ENCODE results near the gene VPREB3. TPM values are rescaled to one million over a fixed set of nuclear protein-coding genes. Genes with fewer than 3 reads are reported as not detected.

The VPREB3 gene
- total and polyA plus RNA-seq, 2 donors from 2014 or later: 1.0 to 1.3 TPM

DNA sequence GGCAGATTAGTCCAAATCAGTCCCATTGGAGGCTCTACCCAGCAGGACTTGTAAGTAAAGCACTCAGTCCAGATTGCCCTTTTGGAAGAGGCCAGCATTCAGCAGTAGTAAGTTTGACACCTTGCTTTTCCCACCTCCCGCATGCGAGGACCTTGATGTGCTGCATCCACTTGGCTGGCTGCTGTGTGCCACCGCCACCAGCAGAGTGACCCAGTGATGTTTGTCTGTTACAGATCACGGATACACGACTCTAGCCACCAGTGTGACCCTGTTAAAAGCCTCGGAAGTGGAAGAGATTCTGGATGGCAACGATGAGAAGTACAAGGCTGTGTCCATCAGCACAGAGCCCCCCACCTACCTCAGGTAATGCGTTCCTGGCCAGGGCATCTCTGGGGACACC lies 39.1 kb upstream of the VPREB3 start:
- peak in 1 of 5 donors; percentile 43 for DNase-seq
- Histone ChIP-seq H3K4me3 (ENCODE audit: low read length in 3 of 3) (no peak overlapping the region), H3K9ac (ENCODE audit: low read length in 3 of 3) (no peak overlapping the region), H3K4me1 (ENCODE audit: control insufficient read depth in 2 of 3, insufficient read depth in 2 of 3, low read depth in 1 of 3, low read length in 3 of 3) (peaks cover 0 to 7% (median 5%) of the 10 kb centered on the region in 3 donors), H3K36me3 (ENCODE audit: control insufficient read depth in 2 of 3, insufficient read depth in 3 of 3, low read length in 3 of 3) (peaks cover 0 to 16% (median 11%) of the 10 kb centered on the region in 3 donors), H3K27ac (ENCODE audit: low read depth in 2 of 2, low read length in 2 of 2) (no peak overlapping the region), H3K9me3 (ENCODE audit: control insufficient read depth in 2 of 3, insufficient read depth in 1 of 3, low read length in 3 of 3) (no peaks in the 10 kb centered on the region), H3K27me3 (ENCODE audit: control insufficient read depth, insufficient read depth, low read length) (no peaks in the 10 kb centered on the region)
- TF ChIP-seq, protein P1, sequence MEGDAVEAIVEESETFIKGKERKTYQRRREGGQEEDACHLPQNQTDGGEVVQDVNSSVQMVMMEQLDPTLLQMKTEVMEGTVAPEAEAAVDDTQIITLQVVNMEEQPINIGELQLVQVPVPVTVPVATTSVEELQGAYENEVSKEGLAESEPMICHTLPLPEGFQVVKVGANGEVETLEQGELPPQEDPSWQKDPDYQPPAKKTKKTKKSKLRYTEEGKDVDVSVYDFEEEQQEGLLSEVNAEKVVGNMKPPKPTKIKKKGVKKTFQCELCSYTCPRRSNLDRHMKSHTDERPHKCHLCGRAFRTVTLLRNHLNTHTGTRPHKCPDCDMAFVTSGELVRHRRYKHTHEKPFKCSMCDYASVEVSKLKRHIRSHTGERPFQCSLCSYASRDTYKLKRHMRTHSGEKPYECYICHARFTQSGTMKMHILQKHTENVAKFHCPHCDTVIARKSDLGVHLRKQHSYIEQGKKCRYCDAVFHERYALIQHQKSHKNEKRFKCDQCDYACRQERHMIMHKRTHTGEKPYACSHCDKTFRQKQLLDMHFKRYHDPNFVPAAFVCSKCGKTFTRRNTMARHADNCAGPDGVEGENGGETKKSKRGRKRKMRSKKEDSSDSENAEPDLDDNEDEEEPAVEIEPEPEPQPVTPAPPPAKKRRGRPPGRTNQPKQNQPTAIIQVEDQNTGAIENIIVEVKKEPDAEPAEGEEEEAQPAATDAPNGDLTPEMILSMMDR (IDR thresholded peaks at IDR 0.05; ENCODE audit: borderline replicate concordance, extremely low read depth, insufficient read depth): no peak
- intact Hi-C loops (cut with DNase I): no loop called here
- no peak for FAIRE-seq

DNA sequence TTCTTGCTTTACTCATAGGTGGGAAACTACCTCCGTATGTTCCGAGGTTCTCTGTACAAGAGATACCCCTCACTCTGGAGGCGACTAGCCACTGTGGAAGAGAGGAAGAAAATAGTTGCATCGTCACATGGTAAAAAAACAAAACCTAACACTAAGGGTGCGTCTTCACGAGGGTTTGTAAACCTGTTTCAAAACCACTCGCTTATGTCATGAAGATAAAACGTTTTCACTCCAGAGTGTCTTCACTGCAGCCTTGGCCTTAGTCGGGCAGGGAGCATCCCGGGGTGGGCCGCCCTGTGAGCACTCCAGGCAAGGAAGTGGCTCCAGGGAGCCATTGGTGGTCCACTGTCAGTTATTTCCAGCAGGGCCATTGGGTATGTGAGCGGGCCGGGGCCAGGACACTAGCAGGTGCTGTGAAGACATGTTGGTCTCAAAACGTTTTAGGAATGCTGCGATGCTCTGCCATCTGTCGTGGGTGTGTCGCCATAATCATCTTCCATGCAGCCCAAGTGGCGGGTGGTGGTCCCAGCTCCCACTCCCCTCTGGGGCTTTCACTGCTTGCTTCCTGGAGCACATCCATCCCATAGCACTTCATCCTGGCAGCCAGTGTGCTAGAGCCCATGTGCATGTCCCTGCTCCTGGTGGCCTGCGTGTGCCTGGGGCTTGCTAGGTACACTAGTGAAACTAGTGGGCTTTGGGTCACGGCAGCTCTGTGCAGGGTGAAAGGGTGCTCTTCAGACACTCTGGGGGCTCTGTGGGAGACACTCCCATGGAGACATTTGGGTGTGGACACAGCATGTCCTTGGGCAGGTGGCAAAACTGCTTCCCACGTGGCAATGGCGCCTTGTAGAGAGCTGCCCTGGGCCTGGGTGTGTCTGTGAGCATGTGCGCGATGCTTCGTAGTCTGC lies 37.8 kb upstream of the VPREB3 start:
- no peak for FAIRE-seq

DNA sequence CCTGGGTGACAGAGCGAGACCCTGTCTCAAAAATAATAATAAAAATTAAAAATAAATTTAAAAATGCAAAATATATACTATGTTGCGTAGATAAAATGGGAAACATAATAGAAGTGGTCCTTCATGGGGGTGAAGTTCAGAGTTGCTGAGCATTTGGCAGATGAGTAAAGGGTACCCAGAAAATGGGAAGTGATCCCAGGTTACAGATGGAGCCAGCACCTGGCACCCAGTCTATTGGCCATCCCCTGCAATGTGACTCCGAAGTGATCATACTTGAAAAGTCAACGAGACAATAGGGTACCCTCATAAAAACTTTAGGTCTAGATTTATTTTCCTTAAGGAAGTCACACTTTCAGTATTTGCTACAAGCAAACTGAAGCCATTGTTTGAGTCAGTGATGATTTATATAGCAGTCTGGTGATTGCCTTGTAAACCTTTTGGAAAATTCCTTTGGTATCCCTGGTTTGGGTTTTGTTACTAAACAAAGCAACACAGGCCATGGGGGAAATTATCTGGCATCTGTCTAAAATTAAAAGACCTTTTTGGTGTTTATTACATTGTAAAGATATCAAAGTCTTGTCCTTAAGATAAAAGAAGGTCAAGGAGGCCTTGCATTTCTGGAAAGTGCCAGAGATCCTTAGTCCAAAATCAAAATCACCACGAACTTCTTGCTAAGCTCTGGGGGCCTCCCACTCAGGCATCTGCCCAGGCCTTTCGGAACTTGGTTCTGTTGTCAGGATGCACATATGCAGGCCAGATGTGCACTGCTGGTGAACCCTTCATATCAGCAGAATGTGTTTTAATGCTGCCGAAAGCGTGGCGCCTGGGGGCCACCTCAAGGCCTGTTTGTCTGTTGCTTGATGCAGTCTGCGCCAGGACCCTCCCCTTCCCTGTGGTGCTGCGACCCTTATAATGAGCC lies 36.9 kb upstream of the VPREB3 start:
- Histone ChIP-seq H3K27ac (ENCODE audit: low read depth in 2 of 2, low read length in 2 of 2) (no peak overlapping the region), H3K27me3 (ENCODE audit: control insufficient read depth, insufficient read depth, low read length) (no peaks in the 10 kb centered on the region), H3K4me1 (ENCODE audit: control insufficient read depth in 2 of 3, insufficient read depth in 2 of 3, low read depth in 1 of 3, low read length in 3 of 3) (peaks cover 0 to 18% (median 10%) of the 10 kb centered on the region in 3 donors), H3K9me3 (ENCODE audit: control insufficient read depth in 2 of 3, insufficient read depth in 1 of 3, low read length in 3 of 3) (no peaks in the 10 kb centered on the region), H3K9ac (ENCODE audit: low read length in 3 of 3) (no peak overlapping the region), H3K4me3 (ENCODE audit: low read length in 3 of 3) (no peak overlapping the region), H3K36me3 (ENCODE audit: control insufficient read depth in 2 of 3, insufficient read depth in 3 of 3, low read length in 3 of 3) (peaks cover 0 to 9% (median 5%) of the 10 kb centered on the region in 3 donors)
- DNase-seq (peak in 2 of 5 donors; percentile 41 to 71), FAIRE-seq (no peak)
- intact Hi-C loops (cut with DNase I): no loop called here
- TF ChIP-seq, protein P1 (IDR thresholded peaks at IDR 0.05; ENCODE audit: borderline replicate concordance, extremely low read depth, insufficient read depth): no peak

More for the DNA sequence above, 37.8 kb upstream of the VPREB3 start:
- no peaks in the 10 kb centered on the region for H3K27me3 ChIP-seq (ENCODE audit: control insufficient read depth, insufficient read depth, low read length)
- H3K4me1 ChIP-seq (ENCODE audit: control insufficient read depth in 2 of 3, insufficient read depth in 2 of 3, low read depth in 1 of 3, low read length in 3 of 3): peaks cover 0 to 12% (median 5%) of the 10 kb centered on the region in 3 donors
- H3K4me3 ChIP-seq (ENCODE audit: low read length in 3 of 3): no peak overlapping the region
- peak in 1 of 5 donors; percentile 58 for DNase-seq
- peaks cover 0 to 15% (median 11%) of the 10 kb centered on the region in 3 donors for H3K36me3 ChIP-seq (ENCODE audit: control insufficient read depth in 2 of 3, insufficient read depth in 3 of 3, low read length in 3 of 3)
- intact Hi-C loops (cut with DNase I): no loop called here
- TF ChIP-seq, protein P1 (IDR thresholded peaks at IDR 0.05; ENCODE audit: borderline replicate concordance, extremely low read depth, insufficient read depth): no peak
- H3K27ac ChIP-seq (ENCODE audit: low read depth in 2 of 2, low read length in 2 of 2): no peak overlapping the region
- no peaks in the 10 kb centered on the region for H3K9me3 ChIP-seq (ENCODE audit: control insufficient read depth in 2 of 3, insufficient read depth in 1 of 3, low read length in 3 of 3)
- no peak overlapping the region for H3K9ac ChIP-seq (ENCODE audit: low read length in 3 of 3)
